Ramos (cell line): ENCODE data around the gene NPAS3.

Source experiments
- in situ Hi-C: fragments of 300-500 bp; cut with MboI; formaldehyde crosslinking; loops from one replicate; pipeline ENCODE4 v1.14.3; 2022; ENCODE audit warnings: low sequenced_read_pairs; ENCODE audit not compliant: unreplicated experiment

Gene NPAS3

DNA sequence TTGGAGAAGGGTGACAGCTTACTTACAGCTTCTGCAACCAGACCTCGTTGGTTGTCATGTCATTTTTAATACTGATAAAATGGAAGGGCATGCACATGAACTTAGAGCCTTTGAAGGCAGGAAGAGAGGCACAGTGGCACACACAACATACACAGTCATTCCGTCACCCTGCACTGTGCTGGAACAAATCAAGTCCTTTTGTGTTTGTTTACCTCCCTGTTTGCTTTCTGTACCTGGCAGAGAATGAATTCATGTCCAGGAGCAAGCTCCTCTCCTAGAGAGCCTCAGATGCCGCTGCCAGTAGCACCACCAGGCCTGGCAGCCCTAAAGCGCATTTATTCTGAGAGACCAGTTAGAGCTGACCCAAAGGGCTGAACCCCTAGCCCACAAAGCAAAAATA lies 551.9 kb downstream of the NPAS3 start:
- in situ Hi-C loops = no loop called here

DNA sequence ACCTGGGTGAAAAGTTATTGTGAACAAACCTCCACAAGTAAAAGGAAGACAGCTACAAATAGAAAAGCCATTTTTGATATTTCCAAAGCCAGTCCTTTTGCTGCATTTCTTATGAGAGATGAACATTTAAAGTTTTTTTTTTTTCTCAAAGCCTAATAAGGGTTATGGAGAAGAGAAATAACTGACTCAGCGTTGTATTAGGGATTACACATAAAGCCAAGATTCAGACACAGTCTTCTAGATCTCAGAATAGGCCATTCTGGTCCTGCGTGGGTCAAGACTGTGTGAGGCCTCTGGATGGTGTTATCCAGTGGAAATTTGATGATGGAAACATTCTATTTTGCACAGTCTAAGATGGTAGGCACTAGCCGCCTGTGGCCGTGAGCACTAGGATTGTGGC lies 552.4 kb downstream of the NPAS3 start:
- in situ Hi-C loops = no loop called here

DNA sequence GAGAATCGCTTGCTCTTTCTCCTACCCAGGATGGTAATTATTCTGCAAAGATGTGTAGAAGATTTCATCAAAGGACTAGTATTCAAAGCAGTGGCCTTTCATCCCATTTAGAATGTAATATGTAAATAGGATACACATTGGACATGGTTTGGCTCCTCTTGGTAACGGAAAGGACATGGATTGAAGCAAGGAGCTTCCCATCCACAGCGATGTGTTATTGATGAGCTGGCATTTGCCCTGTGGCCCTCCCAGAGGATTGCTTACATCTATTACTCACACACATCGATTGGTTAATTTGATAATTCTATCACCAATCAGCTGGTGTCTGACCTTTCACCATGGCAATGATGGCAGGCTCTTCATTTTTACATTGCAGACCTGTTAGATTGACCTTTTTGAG lies 553.8 kb downstream of the NPAS3 start:
- in situ Hi-C loops = no loop called here

- in situ Hi-C loops = no loop called here
Observed at GRCh38 chr14:33493266-33493665, 554.6 kb downstream of the NPAS3 start.

GRCh38 chr14:33493990-33494389 lies 555.3 kb downstream of the NPAS3 start:
- in situ Hi-C loops = no loop called here

DNA sequence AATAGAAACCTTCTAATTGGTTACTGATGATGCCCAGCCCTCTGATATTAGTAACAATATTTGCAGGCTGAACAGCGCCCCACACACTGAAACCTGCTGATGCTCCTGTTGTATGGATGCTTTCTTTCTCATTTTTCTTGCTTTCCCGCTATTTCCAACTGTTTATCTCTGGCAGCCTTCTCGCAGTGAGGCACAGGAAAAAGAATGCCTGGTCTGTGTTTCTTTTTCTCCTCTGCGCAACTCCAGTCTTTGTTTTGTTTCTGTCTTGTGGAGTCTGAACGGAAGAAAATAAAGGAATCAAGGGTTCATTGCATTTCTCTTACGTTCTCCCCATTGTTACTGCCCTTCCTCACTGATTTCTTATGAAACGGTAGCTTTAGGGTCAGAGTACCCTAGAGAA lies 561.0 kb downstream of the NPAS3 start:
- in situ Hi-C loops = no loop called here

- in situ Hi-C loops = no loop called here
Observed at GRCh38 chr14:33504246-33505099, 565.8 kb downstream of the NPAS3 start.

- in situ Hi-C loops = no loop called here
Observed at GRCh38 chr14:33505266-33505962, 566.7 kb downstream of the NPAS3 start.

DNA sequence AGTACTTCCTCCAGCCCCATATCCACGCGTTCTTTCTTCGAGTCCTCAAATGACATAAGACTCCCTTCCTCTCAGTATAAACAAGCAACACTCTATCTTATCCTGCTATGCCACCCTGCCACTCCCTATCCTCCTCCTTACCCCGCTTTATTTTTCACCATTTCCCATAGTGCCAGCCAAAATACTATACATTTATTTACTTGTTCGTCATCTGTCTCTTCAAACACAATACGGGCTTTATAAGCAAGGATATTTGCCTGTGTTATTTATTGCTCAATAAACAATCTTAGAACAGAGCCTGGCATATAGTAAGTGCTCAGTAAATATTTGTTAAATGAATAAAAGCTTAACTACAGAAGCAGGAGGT lies 567.3 kb downstream of the NPAS3 start:
- in situ Hi-C loops = no loop called here

DNA sequence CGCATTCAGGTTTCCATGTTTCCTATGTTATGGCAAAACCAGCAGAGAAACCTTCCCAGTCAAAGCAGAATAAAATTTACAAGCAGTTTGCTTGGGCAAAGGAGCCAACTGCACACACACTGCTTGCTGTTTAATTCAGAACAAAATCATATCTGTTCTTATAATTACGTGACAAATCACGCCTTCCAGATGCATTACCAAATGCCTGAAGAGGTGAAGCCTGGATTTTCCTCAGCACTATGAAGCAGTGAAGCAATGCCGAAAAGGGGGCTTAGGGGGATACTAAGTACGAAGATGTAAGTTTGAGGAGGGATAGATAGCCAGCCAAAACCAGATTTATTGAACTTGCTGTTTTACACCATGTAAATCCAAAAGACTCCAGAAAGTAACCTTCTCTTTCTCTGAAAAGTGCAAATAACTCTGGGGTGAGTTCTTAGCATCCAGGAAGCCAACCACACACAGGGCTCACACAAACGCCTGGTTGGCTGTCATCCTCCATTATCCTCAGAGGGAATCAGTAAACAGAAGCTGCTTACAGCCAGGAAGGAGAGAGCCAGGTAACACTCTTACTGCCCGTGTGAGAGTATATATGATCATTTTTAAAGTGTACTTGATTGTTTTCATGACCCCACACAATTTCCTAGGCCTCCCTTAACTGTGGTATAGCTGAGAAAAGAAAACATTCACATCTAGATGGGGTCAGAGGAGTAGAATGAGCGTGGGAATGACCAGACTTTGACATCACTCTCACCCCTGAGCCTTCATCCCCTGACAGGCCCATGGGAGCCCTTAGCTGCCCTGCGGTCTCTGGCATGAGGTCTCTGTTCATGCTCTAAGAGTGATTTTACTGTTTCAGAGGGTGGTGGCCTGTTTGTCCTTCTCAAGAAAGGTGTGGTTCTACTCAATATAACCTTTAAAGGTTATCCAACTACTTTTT lies 569.7 kb downstream of the NPAS3 start:
- in situ Hi-C loops = no loop called here

DNA sequence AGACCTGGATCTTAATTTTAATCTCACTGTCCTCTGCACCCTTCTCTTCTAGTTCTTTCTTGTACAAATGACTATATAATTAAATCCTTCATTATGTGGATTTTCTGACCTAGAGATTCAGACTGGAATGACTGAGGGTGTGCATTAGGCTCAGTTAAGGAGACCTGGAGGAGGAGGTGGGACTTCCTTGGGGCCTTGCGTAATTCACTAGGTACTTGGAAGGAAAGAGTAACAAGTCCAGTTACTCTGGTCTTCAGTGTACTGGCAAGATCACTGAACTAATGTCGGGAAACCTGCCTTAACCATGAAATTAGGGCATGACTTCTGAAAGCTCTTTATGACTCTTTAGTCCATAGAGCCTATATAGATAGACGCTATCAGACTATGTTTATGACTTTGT lies 570.8 kb downstream of the NPAS3 start:
- in situ Hi-C loops = no loop called here

GRCh38 chr14:33510063-33510481 lies 571.4 kb downstream of the NPAS3 start:
- in situ Hi-C loops = no loop called here

DNA sequence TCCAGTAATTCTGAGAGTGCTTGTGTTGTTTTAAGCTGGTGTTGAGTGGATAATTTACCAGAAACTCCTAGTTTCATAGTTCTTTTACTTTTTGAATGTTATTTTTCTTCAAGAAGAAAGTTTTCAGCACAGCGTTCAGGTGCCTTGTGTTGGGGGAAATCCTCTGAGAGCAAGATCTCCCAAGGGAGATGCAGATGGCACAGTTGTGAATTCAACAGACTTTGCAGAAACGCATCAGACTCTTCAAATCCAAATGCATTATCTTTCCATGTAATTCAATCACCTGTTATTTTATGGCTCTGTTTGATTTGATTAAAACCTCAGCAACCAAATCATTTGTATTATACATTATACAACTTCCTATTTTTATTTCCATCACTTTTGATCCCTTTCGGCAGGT lies 572.3 kb downstream of the NPAS3 start:
- in situ Hi-C loops = no loop called here

DNA sequence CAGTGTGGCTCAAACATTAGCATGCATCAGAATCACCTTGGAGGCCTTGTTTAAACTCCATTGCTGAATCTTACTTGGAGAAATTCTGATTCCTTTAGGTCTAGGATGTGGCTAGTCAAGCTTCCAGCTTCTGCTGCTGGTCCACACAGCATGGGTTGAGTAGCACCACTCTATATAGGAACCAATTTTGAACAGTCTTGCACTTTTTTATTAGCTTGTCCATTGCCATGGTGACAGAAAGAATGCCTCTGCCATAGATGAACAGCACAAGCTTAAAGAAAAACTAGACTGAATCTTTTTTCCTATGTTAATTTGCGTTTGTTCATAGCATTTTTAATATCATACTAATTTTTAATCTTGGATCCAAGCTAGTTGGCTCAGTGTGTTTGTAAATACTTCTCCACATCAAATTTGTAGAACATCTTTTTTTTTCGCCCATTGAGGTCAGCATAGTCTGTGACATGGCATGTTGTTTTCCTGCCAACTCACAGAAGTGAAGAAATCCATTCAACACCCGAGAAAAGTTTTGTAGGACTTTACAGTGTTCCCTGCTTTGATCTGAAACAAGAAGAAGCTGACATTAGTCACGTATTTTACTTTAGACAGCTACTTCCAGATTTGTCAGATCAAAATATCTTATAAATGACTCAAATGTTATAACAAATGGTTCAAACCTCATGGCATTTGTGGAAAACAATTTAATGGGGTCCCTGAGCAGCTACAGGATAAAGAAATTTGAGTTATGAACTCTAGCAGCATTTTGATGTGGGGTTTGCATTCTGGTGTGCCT lies 573.4 kb downstream of the NPAS3 start:
- in situ Hi-C loops = no loop called here

DNA sequence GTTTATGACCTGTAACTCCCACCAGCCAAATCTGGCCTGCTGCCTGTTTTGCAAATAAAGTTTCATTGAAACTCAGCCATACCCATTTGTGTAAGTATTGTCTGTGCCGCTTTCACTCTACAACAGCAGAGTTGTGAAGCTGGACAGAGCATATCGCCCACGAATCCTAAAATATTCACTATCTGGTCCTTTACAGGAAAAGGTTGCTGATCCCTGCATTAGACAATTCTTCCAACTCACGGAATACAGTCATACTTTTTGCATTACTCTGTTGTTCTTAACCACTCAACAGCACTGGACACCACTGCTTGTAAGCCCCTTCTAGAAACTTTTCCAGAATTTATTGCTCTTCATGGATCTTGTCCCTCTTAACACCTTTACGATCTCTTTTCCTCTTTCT lies 576.8 kb downstream of the NPAS3 start:
- in situ Hi-C loops = no loop called here

- in situ Hi-C loops = no loop called here
Observed at GRCh38 chr14:33515899-33516298, 577.2 kb downstream of the NPAS3 start.

- in situ Hi-C loops = no loop called here
Observed at GRCh38 chr14:33516898-33517436, 578.3 kb downstream of the NPAS3 start.

DNA sequence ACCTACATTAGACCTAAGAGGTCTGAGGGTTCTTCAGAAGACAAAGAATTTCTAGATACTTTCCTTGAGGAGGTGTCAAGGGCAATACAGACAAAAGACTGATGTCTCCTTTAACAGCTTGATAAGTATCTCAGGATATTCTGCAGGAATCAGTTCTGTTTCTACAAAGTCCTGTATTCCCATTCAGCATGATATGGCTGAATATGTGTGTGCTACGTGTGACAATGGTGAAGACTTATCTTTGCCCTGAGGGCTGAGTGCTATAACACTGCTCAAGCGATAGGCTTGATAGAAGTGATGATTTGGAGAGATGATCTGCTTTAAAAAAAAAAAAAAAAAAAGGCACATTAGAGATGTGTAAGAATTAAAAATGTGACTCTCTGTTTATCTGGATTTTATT lies 582.5 kb downstream of the NPAS3 start:
- in situ Hi-C loops = no loop called here

DNA sequence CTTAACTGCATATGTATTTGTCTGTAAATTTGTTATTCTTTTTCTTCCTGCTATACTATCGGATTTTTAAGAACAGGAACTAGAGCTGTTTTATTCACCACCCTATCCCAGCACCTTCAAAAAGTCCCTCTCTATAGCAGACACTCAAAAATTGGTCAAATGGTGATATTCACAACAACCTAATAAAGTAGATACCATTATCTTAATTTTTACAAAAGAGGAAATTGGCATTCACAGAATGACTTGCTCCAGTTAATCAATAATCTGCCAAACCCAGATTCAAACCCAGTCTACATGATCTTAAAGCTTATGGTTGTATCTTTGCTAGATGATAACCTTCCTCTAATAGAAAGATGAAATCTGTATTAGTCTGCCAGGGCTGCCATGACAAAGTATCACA lies 585.6 kb downstream of the NPAS3 start:
- in situ Hi-C loops = no loop called here

- in situ Hi-C loops = no loop called here
Observed at GRCh38 chr14:33525626-33526025, 586.9 kb downstream of the NPAS3 start.
